SU-DHL-6 (cell line): Measurements from ENCODE around the gene CRMP1.

ENCODE experiments used
- EZH2phosphoT487 ChIP-seq: fragments of 200-600 bp; sonication (generic), shearing (Covaris generic); conservative IDR thresholded peaks from 2 replicates; pipeline ENCODE4 v1.6.1; 2018; ENCODE audit warnings: mild to moderate bottlenecking, antibody characterized with exemption, low read length, moderate library complexity, mixed read lengths
- TF ChIP-seq, protein P1 (sequence below): fragments of 200-600 bp; sonication (generic); IDR thresholded peaks from one replicate; pipeline ENCODE4 v1.5.1; 2017; ENCODE audit warnings: antibody characterized with exemption, mild to moderate bottlenecking, low read length, moderate library complexity; ENCODE audit not compliant: insufficient read depth, poor library complexity, severe bottlenecking

GRCh38 chr4:5921981-5922380 is 29.1 kb upstream of the CRMP1 start:
- TF ChIP-seq, protein P1, sequence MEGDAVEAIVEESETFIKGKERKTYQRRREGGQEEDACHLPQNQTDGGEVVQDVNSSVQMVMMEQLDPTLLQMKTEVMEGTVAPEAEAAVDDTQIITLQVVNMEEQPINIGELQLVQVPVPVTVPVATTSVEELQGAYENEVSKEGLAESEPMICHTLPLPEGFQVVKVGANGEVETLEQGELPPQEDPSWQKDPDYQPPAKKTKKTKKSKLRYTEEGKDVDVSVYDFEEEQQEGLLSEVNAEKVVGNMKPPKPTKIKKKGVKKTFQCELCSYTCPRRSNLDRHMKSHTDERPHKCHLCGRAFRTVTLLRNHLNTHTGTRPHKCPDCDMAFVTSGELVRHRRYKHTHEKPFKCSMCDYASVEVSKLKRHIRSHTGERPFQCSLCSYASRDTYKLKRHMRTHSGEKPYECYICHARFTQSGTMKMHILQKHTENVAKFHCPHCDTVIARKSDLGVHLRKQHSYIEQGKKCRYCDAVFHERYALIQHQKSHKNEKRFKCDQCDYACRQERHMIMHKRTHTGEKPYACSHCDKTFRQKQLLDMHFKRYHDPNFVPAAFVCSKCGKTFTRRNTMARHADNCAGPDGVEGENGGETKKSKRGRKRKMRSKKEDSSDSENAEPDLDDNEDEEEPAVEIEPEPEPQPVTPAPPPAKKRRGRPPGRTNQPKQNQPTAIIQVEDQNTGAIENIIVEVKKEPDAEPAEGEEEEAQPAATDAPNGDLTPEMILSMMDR = no peak
- no peak for TF ChIP-seq EZH2phosphoT487
